Endodermal cell (in vitro differentiated cells): ENCODE data around the gene IL25. TPM values are rescaled to one million over a fixed set of nuclear protein-coding genes. Genes with fewer than 3 reads are reported as not detected.

Experiments
- DNase-seq: peaks from one replicate; pipeline ENCODE4 v3.0.0-alpha.2; 2017
- H3K27ac ChIP-seq: 2 replicates; pipeline ENCODE4 v1.5.1; 2013; ENCODE audit warnings: mild to moderate bottlenecking, low read depth, low read length, moderate library complexity
- H3K27me3 ChIP-seq: 2 replicates; pipeline ENCODE4 v1.6.1; 2013; ENCODE audit warnings: mild to moderate bottlenecking, low read length, moderate library complexity; ENCODE audit not compliant: insufficient read depth, control insufficient read depth, poor library complexity, severe bottlenecking
- H3K36me3 ChIP-seq: 2 replicates; pipeline ENCODE4 v1.7.0; 2013; ENCODE audit warnings: mild to moderate bottlenecking, low read length, moderate library complexity; ENCODE audit not compliant: control insufficient read depth, insufficient read depth
- H3K4me1 ChIP-seq: one replicate; pipeline ENCODE4 v1.7.0; 2013; ENCODE audit warnings: low read length; ENCODE audit not compliant: control insufficient read depth, insufficient read depth
- H3K4me3 ChIP-seq: 2 replicates; pipeline ENCODE4 v1.5.1; 2013; ENCODE audit warnings: mild to moderate bottlenecking, low read length, moderate library complexity
- H3K9ac ChIP-seq: 2 replicates; pipeline ENCODE4 v1.6.1; 2013; ENCODE audit warnings: mild to moderate bottlenecking, low read length, moderate library complexity; ENCODE audit not compliant: poor library complexity, severe bottlenecking; ENCODE audit errors: extremely low read depth
- H3K9me3 ChIP-seq: 2 replicates; pipeline ENCODE4 v1.6.1; 2013; ENCODE audit warnings: mild to moderate bottlenecking, low read length, moderate library complexity; ENCODE audit not compliant: control insufficient read depth
- H3K27ac Mint-ChIP-seq: 2 replicates; pipeline ENCODE4 v1.8.0; 2020; ENCODE audit warnings: mixed read lengths
- H3K27me3 Mint-ChIP-seq: 2 replicates; pipeline ENCODE4 v1.8.0; 2021; ENCODE audit warnings: mild to moderate bottlenecking, mixed read lengths; ENCODE audit not compliant: insufficient read depth
- H3K36me3 Mint-ChIP-seq: 2 replicates; pipeline ENCODE4 v1.8.0; 2020; ENCODE audit warnings: low read depth, mixed read lengths
- H3K4me1 Mint-ChIP-seq: 2 replicates; pipeline ENCODE4 v1.8.0; 2020; ENCODE audit warnings: mixed read lengths
- H3K4me3 Mint-ChIP-seq: 2 replicates; pipeline ENCODE4 v1.8.0; 2020; ENCODE audit warnings: mild to moderate bottlenecking, moderate library complexity, mixed read lengths
- H3K9me3 Mint-ChIP-seq: 2 replicates; pipeline ENCODE4 v1.8.0; 2020; ENCODE audit warnings: mild to moderate bottlenecking, mixed read lengths
- CTCF ChIP-seq: fragments of 200-600 bp; sonication (generic); conservative IDR thresholded peaks from 2 replicates; pipeline ENCODE4 v1.5.0; 2021; ENCODE audit warnings: antibody characterized with exemption, mild to moderate bottlenecking
- WGBS, 2 experiments: methylation state at CpG; one replicate each; pipeline versions ENCODE4 v1.1.5 to v1.1.7; 2013; ENCODE audit warnings: missing lambda C conversion rate in 2 of 2, mixed read lengths in 1 of 2; ENCODE audit not compliant: insufficient coverage in 1 of 2, insufficient read length in 1 of 2; 5-methylcytosine and 5-hydroxymethylcytosine counted together
- total RNA-seq, 2 donors: library from RNA; stranded (reverse); fragmentation: NEBNext Ultra II Directional in 1 of 2; extraction: Animal tissue kit (Norgen Biotek cat#: 25700) in 1 of 2; gene quantifications; 2 replicates in 1 of 2; 3 replicates in 1 of 2; pipeline ENCODE4 v1.2.1, GENCODE V29; 2021

The IL25 gene
- total RNA-seq, 2 donors from 2014 or later, result not detected

GRCh38 chr14:23359167-23359626, 13.4 kb upstream of the IL25 start:
- Mint-ChIP-seq H3K27me3 (peaks cover 10% of the 10 kb centered on the region), H3K4me1 (peaks cover 24% of the 10 kb centered on the region), H3K9me3 (no peaks in the 10 kb centered on the region), H3K4me3 (no peak overlapping the region), H3K36me3 (peaks cover 41% of the 10 kb centered on the region), H3K27ac (no peak overlapping the region)
- Histone ChIP-seq H3K4me1 (peaks cover 5% of the 10 kb centered on the region), H3K9ac (no peak overlapping the region), H3K9me3 (no peaks in the 10 kb centered on the region), H3K27me3 (no peaks in the 10 kb centered on the region), H3K4me3 (no peak overlapping the region), H3K36me3 (peaks cover 57% of the 10 kb centered on the region), H3K27ac (peak overlapping the region; percentile 38)
- DNase-seq, result no peak
- WGBS, 2 experiments, result 97 to 100% methylated on average over 2 to 11 of the region's 11 CpGs
- TF ChIP-seq CTCF, result no peak

- no peak for TF ChIP-seq CTCF
- Histone ChIP-seq H3K36me3 (peaks cover 57% of the 10 kb centered on the region), H3K9me3 (no peaks in the 10 kb centered on the region), H3K27ac (no peak overlapping the region), H3K9ac (no peak overlapping the region), H3K4me3 (no peak overlapping the region), H3K4me1 (peaks cover 5% of the 10 kb centered on the region), H3K27me3 (no peaks in the 10 kb centered on the region)
- peaks cover 3% of the 10 kb centered on the region for H3K27me3 Mint-ChIP-seq
- no peak overlapping the region for H3K27ac Mint-ChIP-seq
- H3K4me3 Mint-ChIP-seq, result no peak overlapping the region
- H3K9me3 Mint-ChIP-seq, result no peaks in the 10 kb centered on the region
- DNase-seq, result no peak
- H3K36me3 Mint-ChIP-seq, result peaks cover 44% of the 10 kb centered on the region
- WGBS, 2 experiments, result 95% methylated on average over 10 to 22 of the region's 22 CpGs
- peaks cover 29% of the 10 kb centered on the region for H3K4me1 Mint-ChIP-seq
Measured at GRCh38 chr14:23359722-23360447, 12.7 kb upstream of the IL25 start.

GRCh38 chr14:23360496-23360895, 12.1 kb upstream of the IL25 start:
- peak; percentile 78 for DNase-seq

More at GRCh38 chr14:23360496-23360895, 12.1 kb upstream of the IL25 start:
- H3K36me3 ChIP-seq, result peaks cover 57% of the 10 kb centered on the region
- H3K27me3 ChIP-seq, result no peaks in the 10 kb centered on the region
- H3K27me3 Mint-ChIP-seq, result no peaks in the 10 kb centered on the region
- no peak overlapping the region for H3K9ac ChIP-seq
- H3K9me3 Mint-ChIP-seq, result no peaks in the 10 kb centered on the region
- no peak overlapping the region for H3K27ac ChIP-seq
- no peaks in the 10 kb centered on the region for H3K9me3 ChIP-seq
- peak; percentile 65 for TF ChIP-seq CTCF
- WGBS, 2 experiments, result 85 to 86% methylated on average over 4 to 11 of the region's 11 CpGs
- H3K27ac Mint-ChIP-seq, result no peak overlapping the region
- H3K4me3 Mint-ChIP-seq, result no peak overlapping the region
- H3K4me1 Mint-ChIP-seq, result peaks cover 29% of the 10 kb centered on the region
- H3K4me3 ChIP-seq, result no peak overlapping the region
- peaks cover 5% of the 10 kb centered on the region for H3K4me1 ChIP-seq
- H3K36me3 Mint-ChIP-seq, result peaks cover 44% of the 10 kb centered on the region
